Tibial artery (tissue), 4 donors: ENCODE measurements around the gene ENTPD8.

Experiments
- DNase-seq, 2 donors: peaks; one replicate each; pipeline ENCODE4 v3.0.0-alpha.2; 2019
- H3K27ac ChIP-seq, 2 donors: fragments of 200-600 bp; sonication (generic) in 1 of 2; 1 replicate in 1 of 2; 2 replicates in 1 of 2; pipeline ENCODE4 v1.5.1; 2018 to 2019; ENCODE audit warnings: mild to moderate bottlenecking in 1 of 2
- H3K27me3 ChIP-seq, 2 donors: fragments of 200-600 bp; sonication (generic) in 1 of 2; one replicate each; pipeline versions ENCODE4 v1.5.1 to v1.6.0; 2016 to 2019
- H3K36me3 ChIP-seq, 3 donors: fragments of 200-600 bp; sonication (generic) in 2 of 3; one replicate each; pipeline ENCODE4 v1.5.1; 2016 to 2019; ENCODE audit warnings: mild to moderate bottlenecking in 2 of 3
- H3K4me1 ChIP-seq, 4 donors: fragments of 200-600 bp; sonication (generic) in 2 of 4; 1 replicate in 3 of 4; 2 replicates in 1 of 4; pipeline ENCODE4 v1.5.1; 2016 to 2019
- H3K4me3 ChIP-seq, 2 donors: fragments of 200-600 bp; sonication (generic) in 1 of 2; 1 replicate in 1 of 2; 2 replicates in 1 of 2; pipeline ENCODE4 v1.5.1; 2018 to 2019; ENCODE audit warnings: mild to moderate bottlenecking in 2 of 2
- H3K9me3 ChIP-seq, 3 donors: fragments of 200-600 bp; sonication (generic) in 1 of 3; one replicate each; pipeline ENCODE4 v1.5.1; 2016 to 2019
- CTCF ChIP-seq, 2 experiments: fragments of 200-600 bp in 1 of 2; fragments of 450-650 bp in 1 of 2; IDR thresholded peaks; one replicate each; pipeline ENCODE4 v1.5.1; 2017 to 2019; ENCODE audit warnings: antibody characterized with exemption in 2 of 2, mild to moderate bottlenecking in 1 of 2, moderate library complexity in 1 of 2
- intact Hi-C: fragments of 100-400 bp; cut with DNase I; formaldehyde crosslinking; loops from one replicate; pipeline ENCODE4 v1.15.0; 2023; ENCODE audit warnings: low total_unique reads

The ENTPD8 gene

GRCh38 chr9:137395666-137396010 is 45.5 kb downstream of the ENTPD8 start:
- intact Hi-C loops = no loop called here
- no peak for TF ChIP-seq CTCF (IDR thresholded peaks at IDR 0.05)
- H3K4me3 ChIP-seq = no peak overlapping the region
- peaks cover 0 to 50% (median 19%) of the 10 kb centered on the region in 3 donors for H3K36me3 ChIP-seq
- H3K4me1 ChIP-seq = no peaks in the 10 kb centered on the region
- no peaks in the 10 kb centered on the region for H3K27me3 ChIP-seq
- no peak for DNase-seq
- no peaks in the 10 kb centered on the region for H3K9me3 ChIP-seq
- no peak overlapping the region for H3K27ac ChIP-seq

GRCh38 chr9:137394866-137395665 is 46.1 kb downstream of the ENTPD8 start:
- Histone ChIP-seq H3K36me3 (peaks cover 0 to 50% (median 19%) of the 10 kb centered on the region in 3 donors), H3K4me3 (no peak overlapping the region), H3K27ac (no peak overlapping the region), H3K4me1 (no peaks in the 10 kb centered on the region), H3K27me3 (no peaks in the 10 kb centered on the region), H3K9me3 (no peaks in the 10 kb centered on the region)
- DNase-seq = no peak
- no peak for TF ChIP-seq CTCF (IDR thresholded peaks at IDR 0.05)
- intact Hi-C loops = loop anchor here (5.0 kb wide), 1 partner anchor 1013 kb away; no protein-coding TSS in a partner anchor

GRCh38 chr9:137393176-137394150 is 47.7 kb downstream of the ENTPD8 start:
- Histone ChIP-seq H3K4me3 (no peak overlapping the region), H3K36me3 (peaks cover 0 to 50% (median 19%) of the 10 kb centered on the region in 3 donors), H3K27ac (no peak overlapping the region), H3K4me1 (no peaks in the 10 kb centered on the region), H3K9me3 (no peaks in the 10 kb centered on the region), H3K27me3 (no peaks in the 10 kb centered on the region)
- no peak for TF ChIP-seq CTCF (IDR thresholded peaks at IDR 0.05)
- DNase-seq = peak in 1 of 2 donors; percentile 58
- intact Hi-C loops = loop anchor here (5.0 kb wide), 1 partner anchor 1011 kb away; no protein-coding TSS in a partner anchor

- Histone ChIP-seq H3K36me3 (peaks cover 0 to 53% (median 19%) of the 10 kb centered on the region in 3 donors), H3K9me3 (no peaks in the 10 kb centered on the region), H3K27ac (no peak overlapping the region), H3K27me3 (no peaks in the 10 kb centered on the region), H3K4me1 (no peaks in the 10 kb centered on the region), H3K4me3 (no peak overlapping the region)
- no peak for DNase-seq
- no peak for TF ChIP-seq CTCF (IDR thresholded peaks at IDR 0.05)
- intact Hi-C loops = loop anchor here (5.0 kb wide), 1 partner anchor 1010 kb away; no protein-coding TSS in a partner anchor
These were observed 48.7 kb downstream of the ENTPD8 start for GRCh38 chr9:137392232-137393007.

GRCh38 chr9:137391411-137391754 is 49.8 kb downstream of the ENTPD8 start:
- H3K36me3 ChIP-seq = peaks cover 0 to 53% (median 19%) of the 10 kb centered on the region in 3 donors
- H3K4me1 ChIP-seq = no peaks in the 10 kb centered on the region
- H3K27ac ChIP-seq = no peak overlapping the region
- no peaks in the 10 kb centered on the region for H3K9me3 ChIP-seq
- H3K27me3 ChIP-seq = no peaks in the 10 kb centered on the region
- H3K4me3 ChIP-seq = no peak overlapping the region
- intact Hi-C loops = loop anchor here (5.0 kb wide), 1 partner anchor 1009 kb away; no protein-coding TSS in a partner anchor
- DNase-seq = peak in 1 of 2 donors; percentile 61
- TF ChIP-seq CTCF (IDR thresholded peaks at IDR 0.05) = no peak
